H1 (cell line): ENCODE data around the gene SSUH2. TPM values are rescaled to one million over a fixed set of nuclear protein-coding genes. Genes with fewer than 3 reads are reported as not detected.

Experiments
- CTCF ChIA-PET: fragments of 300-600 bp; sonication (Branson Sonifier 250); formaldehyde crosslinking; loops from one replicate; lab custom pipeline; 2021; ENCODE audit not compliant: partially characterized antibody; lab: Charles Lee
- POLR2A ChIA-PET: fragments of 300-600 bp; sonication (Branson Sonifier 250); formaldehyde crosslinking; loops from one replicate; lab custom pipeline; 2021; ENCODE audit warnings: inconsistent platforms; ENCODE audit not compliant: partially characterized antibody; lab: Charles Lee
- DNase-seq, 2 experiments: peaks; one replicate each; pipeline versions ENCODE4 v3.0.0 to v3.0.0-alpha.2; 2010 to 2022; ENCODE audit warnings: low spot score in 2 of 2, low read depth in 1 of 2, mixed read lengths in 1 of 2
- FAIRE-seq: peaks from 2 replicates; lab custom pipeline; 2011; peaks lifted over from hg19 to GRCh38; lab: Jason Lieb, UNC
- H2AFZ ChIP-seq: 2 replicates; pipeline ENCODE4 v1.8.1; 2012; ENCODE audit warnings: low read length, inconsistent platforms
- H2AK5ac ChIP-seq: 2 replicates; pipeline ENCODE4 v1.6.1; 2013; ENCODE audit warnings: low read depth, low read length
- H2BK120ac ChIP-seq: replicated peaks from 2 replicates; pipeline ENCODE3; 2013; ENCODE audit warnings: low read depth, low read length, inconsistent platforms
- H2BK12ac ChIP-seq: 2 replicates; pipeline ENCODE4 v1.6.1; 2013; ENCODE audit warnings: low read depth, low read length
- H2BK15ac ChIP-seq: 2 replicates; pipeline ENCODE4 v1.6.1; 2013; ENCODE audit warnings: low read length
- H2BK20ac ChIP-seq: 2 replicates; pipeline ENCODE4 v1.6.1; 2013; ENCODE audit warnings: low read length
- H2BK5ac ChIP-seq: 2 replicates; pipeline ENCODE4 v1.6.1; 2013; ENCODE audit warnings: low read depth, low read length
- H3K14ac ChIP-seq: 2 replicates; pipeline ENCODE4 v1.6.1; 2013; ENCODE audit warnings: inconsistent platforms; ENCODE audit not compliant: insufficient read length
- H3K18ac ChIP-seq: 2 replicates; pipeline ENCODE4 v1.6.1; 2013; ENCODE audit warnings: low read length; ENCODE audit errors: extremely low read depth
- H3K23ac ChIP-seq: 2 replicates; pipeline ENCODE4 v1.6.1; 2013; ENCODE audit warnings: inconsistent platforms; ENCODE audit not compliant: insufficient read length
- H3K23me2 ChIP-seq: 2 replicates; pipeline ENCODE4 v1.6.1; 2013; ENCODE audit warnings: low read depth, low read length
- H3K27ac ChIP-seq: 2 replicates; pipeline ENCODE4 v1.6.1; 2011; ENCODE audit warnings: low read depth, low read length, inconsistent platforms
- H3K27me3 ChIP-seq, 4 experiments: replicated peaks in 1 of 4; 1 replicate in 1 of 4; 2 replicates in 3 of 4; pipeline versions ENCODE4 v1.6.1 to v1.8.1; 2011 to 2013; ENCODE audit warnings: low read length in 3 of 4, mild to moderate bottlenecking in 3 of 4, inconsistent platforms in 2 of 4, mixed read lengths in 2 of 4, moderate library complexity in 1 of 4; ENCODE audit not compliant: control insufficient read depth in 3 of 4, insufficient read depth in 3 of 4; ENCODE audit errors: extremely low read depth in 1 of 4
- H3K36me3 ChIP-seq, 4 experiments: 2 replicates each; pipeline versions ENCODE4 v1.6.1 to v1.8.1; 2011 to 2013; ENCODE audit warnings: mild to moderate bottlenecking in 4 of 4, low read length in 3 of 4, moderate library complexity in 2 of 4, control low read depth in 1 of 4, inconsistent platforms in 1 of 4; ENCODE audit not compliant: insufficient read depth in 4 of 4, control insufficient read depth in 2 of 4
- H3K4ac ChIP-seq: replicated peaks from 2 replicates; pipeline ENCODE3; 2013; ENCODE audit warnings: low read length, low read depth, mixed read lengths, inconsistent platforms; ENCODE audit not compliant: insufficient read length
- H3K4me1 ChIP-seq, 4 experiments: replicated peaks in 1 of 4; 1 replicate in 1 of 4; 2 replicates in 3 of 4; pipeline versions ENCODE4 v1.6.1 to v1.8.1; 2011 to 2013; ENCODE audit warnings: low read length in 3 of 4, inconsistent platforms in 2 of 4, mixed read lengths in 1 of 4; ENCODE audit not compliant: insufficient read depth in 4 of 4, control insufficient read depth in 3 of 4
- H3K4me2 ChIP-seq, 2 experiments: 2 replicates each; pipeline versions ENCODE4 v1.6.1 to v1.8.1; 2011 to 2013; ENCODE audit warnings: low read depth in 2 of 2, low read length in 2 of 2, control low read depth in 1 of 2, inconsistent platforms in 1 of 2, mild to moderate bottlenecking in 1 of 2; ENCODE audit not compliant: insufficient read depth in 1 of 2
- H3K4me3 ChIP-seq, 4 experiments: fragments of 200-600, 300-600 bp in 1 of 4; sonication (generic), shearing (Covaris generic), sonication (Bioruptor Twin) in 1 of 4; 2 replicates each; pipeline versions ENCODE4 v1.5.1 to v1.8.1; 2011 to 2016; ENCODE audit warnings: low read length in 4 of 4, low read depth in 3 of 4, control low read depth in 2 of 4, inconsistent platforms in 2 of 4, mild to moderate bottlenecking in 2 of 4, mixed read lengths in 1 of 4, moderate library complexity in 1 of 4; ENCODE audit not compliant: insufficient read depth in 2 of 4; ENCODE audit errors: extremely low read depth in 1 of 4
- H3K56ac ChIP-seq: replicated peaks from 2 replicates; pipeline ENCODE3; 2013; ENCODE audit warnings: low read depth, mild to moderate bottlenecking, mixed read lengths, low read length, inconsistent platforms; ENCODE audit not compliant: insufficient read length
- H3K79me1 ChIP-seq: 2 replicates; pipeline ENCODE4 v1.6.1; 2013; ENCODE audit warnings: low read depth, low read length, control low read depth
- H3K79me2 ChIP-seq, 2 experiments: 2 replicates each; pipeline versions ENCODE4 v1.6.1 to v1.8.1; 2012 to 2013; ENCODE audit warnings: low read length in 2 of 2, mild to moderate bottlenecking in 2 of 2, inconsistent platforms in 1 of 2; ENCODE audit not compliant: insufficient read depth in 2 of 2, control insufficient read depth in 1 of 2
- H3K9ac ChIP-seq, 4 experiments: replicated peaks in 1 of 4; 1 replicate in 1 of 4; 2 replicates in 3 of 4; pipeline versions ENCODE4 v1.6.1 to v1.8.1; 2011 to 2013; ENCODE audit warnings: low read depth in 3 of 4, low read length in 3 of 4, control low read depth in 2 of 4, mild to moderate bottlenecking in 2 of 4, moderate library complexity in 2 of 4, inconsistent platforms in 1 of 4; ENCODE audit errors: extremely low read depth in 1 of 4
- H3K9me3 ChIP-seq, 2 experiments: 2 replicates each; pipeline versions ENCODE4 v1.6.1 to v1.8.1; 2012 to 2013; ENCODE audit warnings: mild to moderate bottlenecking in 2 of 2, moderate library complexity in 2 of 2, control low read depth in 1 of 2, inconsistent platforms in 1 of 2, low read depth in 1 of 2, low read length in 1 of 2, mixed read lengths in 1 of 2; ENCODE audit not compliant: insufficient read depth in 2 of 2
- H4K20me1 ChIP-seq, 2 experiments: replicated peaks in 1 of 2; 2 replicates each; pipeline versions ENCODE3 to v1.8.1; 2011 to 2013; ENCODE audit warnings: inconsistent platforms in 2 of 2, low read length in 2 of 2, mild to moderate bottlenecking in 1 of 2; ENCODE audit not compliant: insufficient read depth in 2 of 2, control insufficient read depth in 1 of 2
- H4K5ac ChIP-seq: 2 replicates; pipeline ENCODE4 v1.6.1; 2013; ENCODE audit warnings: low read length, low read depth, mixed read lengths, inconsistent platforms; ENCODE audit not compliant: insufficient read length
- H4K8ac ChIP-seq: 2 replicates; pipeline ENCODE4 v1.8.0; 2013; ENCODE audit warnings: mild to moderate bottlenecking, moderate library complexity, low read length, inconsistent platforms; ENCODE audit not compliant: insufficient read depth; ENCODE audit errors: extremely low read depth
- H4K91ac ChIP-seq: replicated peaks from 2 replicates; pipeline ENCODE3; 2013; ENCODE audit warnings: low read length, mixed read lengths, inconsistent platforms; ENCODE audit not compliant: insufficient read length
- CHD2 ChIP-seq: IDR thresholded peaks from 2 replicates; pipeline ENCODE4 v1.6.1; 2012; ENCODE audit warnings: low read length, improper control_type of control experiment
- CREB1 ChIP-seq: IDR thresholded peaks from 2 replicates; pipeline ENCODE4 v1.6.1; 2012; ENCODE audit warnings: inconsistent platforms
- EZH2 ChIP-seq: fragments of 200-600 bp; sonication (generic); IDR thresholded peaks from 2 replicates; pipeline ENCODE4 v1.7.1; 2012; ENCODE audit warnings: low read depth, mild to moderate bottlenecking, moderate library complexity, low read length, inconsistent platforms; ENCODE audit not compliant: severe bottlenecking
- SAP30 ChIP-seq: fragments of 300-600 bp; sonication (generic); IDR thresholded peaks from 2 replicates; pipeline ENCODE4 v1.7.1; 2012; ENCODE audit warnings: low read length, moderate library complexity, mild to moderate bottlenecking, inconsistent platforms; ENCODE audit not compliant: insufficient read depth, insufficient replicate concordance
- SP2 ChIP-seq: IDR thresholded peaks from 2 replicates; pipeline ENCODE4 v1.6.1; 2012; ENCODE audit warnings: mild to moderate bottlenecking, low read length, inconsistent platforms
- SUZ12 ChIP-seq: fragments of 200-600 bp; sonication (generic); IDR thresholded peaks from 2 replicates; pipeline ENCODE4 v1.6.1; 2012; ENCODE audit warnings: mild to moderate bottlenecking, inconsistent platforms, low read length, moderate library complexity, mixed read lengths
- WGBS, 2 experiments: shearing (Covaris generic) in 1 of 2; methylation state at CpG; one replicate each; pipeline versions ENCODE4 v1.1.6 to v1.1.7; 2013 to 2015; ENCODE audit warnings: low lambda C conversion rate in 2 of 2, mixed read lengths in 2 of 2, inconsistent platforms in 1 of 2, low coverage in 1 of 2, missing lambda C conversion rate in 1 of 2; ENCODE audit not compliant: insufficient replicate concordance in 2 of 2, insufficient coverage in 1 of 2, insufficient read length in 1 of 2; ENCODE audit errors: extremely low coverage in 1 of 2, missing lambda C conversion rate in 1 of 2; 5-methylcytosine and 5-hydroxymethylcytosine counted together
- polyA plus RNA-seq, 7 experiments: library from polyadenylated mRNA; depleted of rRNA in 3 of 7; stranded (reverse) in 5 of 7; unstranded in 2 of 7; fragments of >200 nt in 5 of 7; fragments of 200-250 nt in 2 of 7; gene quantifications; 1 replicate in 5 of 7; 2 replicates in 1 of 7; 4 replicates in 1 of 7; pipeline versions ENCODE4 v1.2.1 to v1.2.3, GENCODE V29; 2011 to 2013; ENCODE audit warnings: missing spikeins in 2 of 7, mixed read lengths in 2 of 7
- total RNA-seq: library from RNA; stranded (reverse); fragmentation: NEBNext Ultra II Directional; extraction: Animal tissue kit (Norgen Biotek cat#: 25700); gene quantifications from 2 replicates; pipeline ENCODE4 v1.2.1, GENCODE V29; 2021

The SSUH2 gene
- total and polyA plus RNA-seq, 2 of the 8 experiments (the other 6 are each of a cell fraction or from before 2014, with no cell fraction given) = 0.62 to 0.69 TPM

DNA sequence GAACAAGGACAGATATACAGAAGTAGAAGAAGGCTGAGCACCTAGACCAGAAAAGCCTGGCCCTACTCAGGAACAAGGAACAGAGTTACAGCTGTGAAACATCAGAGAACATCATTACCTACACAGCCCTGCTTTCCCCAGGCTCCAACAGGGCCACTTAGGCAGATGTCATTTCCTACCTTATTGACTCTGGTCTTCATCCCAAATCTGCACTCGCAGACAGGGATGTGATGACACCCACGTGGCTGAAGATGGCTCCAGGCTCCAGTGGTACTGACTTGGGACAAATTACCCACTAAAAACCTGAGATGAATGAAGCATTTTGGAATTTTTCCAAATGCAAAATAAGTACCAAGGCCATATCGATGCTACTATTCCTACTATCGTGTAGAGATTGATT, 18.0 kb upstream of the SSUH2 start:
- POLR2A ChIA-PET = interaction anchor here (1.3 kb wide), 1 partner anchor 11 kb away, joined by 3 read pairs; no protein-coding TSS in a partner anchor
- no peaks in the 10 kb centered on the region for H4K20me1 ChIP-seq
- peaks cover 0 to 3% (median 0%) of the 10 kb centered on the region in 4 experiments; a peak in 2 of 7 replicates for H3K27me3 ChIP-seq
- H3K14ac ChIP-seq = no peak overlapping the region
- no peaks in the 10 kb centered on the region for H3K79me2 ChIP-seq
- WGBS, 2 experiments = 91% methylated on average over 4 of the region's 4 CpGs; no CpG with 5 or more reads in 1 of the 2 experiments
- H3K4me3 ChIP-seq = no peak overlapping the region
- no peak overlapping the region for H3K27ac ChIP-seq
- H2AFZ ChIP-seq = no peak overlapping the region
- no peak overlapping the region for H3K56ac ChIP-seq
- H4K8ac ChIP-seq = no peak overlapping the region
- FAIRE-seq (no peak), DNase-seq (no peak)
- no peak overlapping the region for H2BK5ac ChIP-seq
- no peaks in the 10 kb centered on the region for H3K36me3 ChIP-seq
- H2BK20ac ChIP-seq = no peak overlapping the region
- H3K23ac ChIP-seq = no peak overlapping the region
- H3K79me1 ChIP-seq = no peaks in the 10 kb centered on the region
- no peak overlapping the region for H2BK15ac ChIP-seq
- H2BK12ac ChIP-seq = peak overlapping the region; percentile 43; the same call in 1 of the 2 replicates
- H3K18ac ChIP-seq = no peak overlapping the region
- no peak overlapping the region for H3K9ac ChIP-seq
- H3K4ac ChIP-seq = no peak overlapping the region
- no peak overlapping the region for H4K91ac ChIP-seq
- no peak for TF ChIP-seq SUZ12
- TF ChIP-seq CREB1 = no peak
- no peak for TF ChIP-seq CHD2
- no peak for TF ChIP-seq EZH2
- no peak for TF ChIP-seq SAP30
- no peak for TF ChIP-seq SP2
- TF ChIP-seq, all 59 proteins: peak for 0
- Histone ChIP-seq H2BK120ac (no peak overlapping the region), H4K5ac (no peak overlapping the region), H3K4me1 (peaks cover 0 to 6% (median 1%) of the 10 kb centered on the region in 4 experiments; a peak in 2 of 7 replicates), H3K9me3 (no peaks in the 10 kb centered on the region), H3K23me2 (no peaks in the 10 kb centered on the region), H2AK5ac (no peak overlapping the region), H3K4me2 (no peak overlapping the region)
- CTCF ChIA-PET = interaction anchor here (0.6 to 3.8 kb wide), 27 partner anchors 8 to 304 kb away, joined by 3 to 30 read pairs (median 4); partner anchors contain the start of gene OXTR
